ENCODE data around the gene NFYC.
"Not testable (repeated sequence)": the region's sequence is repeated elsewhere in the genome, so short reads cannot be mapped to it uniquely, and the experiment has no call there.

NFYC gene

GRCh38 chr1:40708750-40709099, 17.2 kb downstream of the NFYC start:
- DNase-seq, result peak; percentile 92

- DNase-seq, result peak; percentile 97
These were observed 17.7 kb downstream of the NFYC start for GRCh38 chr1:40709100-40709801.

- no peak for DNase-seq
These were observed 18.3 kb downstream of the NFYC start for GRCh38 chr1:40709802-40710278.

GRCh38 chr1:40710581-40711315, 19.2 kb downstream of the NFYC start:
- DNase-seq, result no peak

GRCh38 chr1:40711465-40712404, 20.2 kb downstream of the NFYC start:
- peak; percentile 82 for DNase-seq

- DNase-seq, result peak; percentile 41
These were observed 21.0 kb downstream of the NFYC start for GRCh38 chr1:40712405-40712944.

- no peak for DNase-seq
These were observed 21.5 kb downstream of the NFYC start for GRCh38 chr1:40712997-40713396.

- no peak for DNase-seq
These were observed 24.1 kb downstream of the NFYC start for GRCh38 chr1:40715491-40716059.

GRCh38 chr1:40717065-40717464, 25.6 kb downstream of the NFYC start:
- no peak for DNase-seq

- DNase-seq, result no peak
These were observed 26.5 kb downstream of the NFYC start for GRCh38 chr1:40717955-40718354.

GRCh38 chr1:40720493-40720892, 29.0 kb downstream of the NFYC start:
- DNase-seq, result no peak

GRCh38 chr1:40722622-40723021, 31.1 kb downstream of the NFYC start:
- DNase-seq, result no peak

GRCh38 chr1:40723196-40723955, 31.9 kb downstream of the NFYC start:
- DNase-seq, result no peak

GRCh38 chr1:40727662-40728061, 36.2 kb downstream of the NFYC start:
- DNase-seq, result not testable (repeated sequence)

GRCh38 chr1:40729316-40729862, 37.9 kb downstream of the NFYC start:
- DNase-seq, result not testable (repeated sequence)

- DNase-seq, result no peak
These were observed 41.3 kb downstream of the NFYC start for GRCh38 chr1:40732756-40733301.

GRCh38 chr1:40734882-40735628, 43.6 kb downstream of the NFYC start:
- DNase-seq, result no peak

GRCh38 chr1:40736085-40736531, 44.6 kb downstream of the NFYC start:
- no peak for DNase-seq

- no peak for DNase-seq
These were observed 47.3 kb downstream of the NFYC start for GRCh38 chr1:40738831-40739230.

- no peak for DNase-seq
These were observed 48.0 kb downstream of the NFYC start for GRCh38 chr1:40739455-40740008.
